ENCODE measurements around the gene CDK19. TPM values are rescaled to one million over a fixed set of nuclear protein-coding genes. Genes with fewer than 3 reads are reported as not detected.
"Not testable (repeated sequence)": the region's sequence is repeated elsewhere in the genome, so short reads cannot be mapped to it uniquely, and the experiment has no call there.

CDK19 gene
- total RNA-seq, 2 donors from 2014 or later: 17.1 to 17.7 TPM

GRCh38 chr6:110828396-110828795 is 13.1 kb upstream of the CDK19 start:
- ATAC-seq: no peak
- Mint-ChIP-seq H3K27me3 (no peaks in the 10 kb centered on the region), H3K27ac (no peak overlapping the region), H3K36me3 (ENCODE audit: low read depth) (no peaks in the 10 kb centered on the region), H3K4me1 (no peaks in the 10 kb centered on the region), H3K4me3 (no peak overlapping the region)
- no peak for DNase-seq
- H3K9me3 ChIP-seq (ENCODE audit: control insufficient read depth, low read length, poor library complexity, severe bottlenecking): no peaks in the 10 kb centered on the region

GRCh38 chr6:110826236-110827129 is 11.2 kb upstream of the CDK19 start:
- Mint-ChIP-seq H3K27ac (no peak overlapping the region), H3K36me3 (ENCODE audit: low read depth) (peaks cover 3% of the 10 kb centered on the region), H3K27me3 (peaks cover 5% of the 10 kb centered on the region), H3K4me1 (peaks cover 8% of the 10 kb centered on the region), H3K4me3 (no peak overlapping the region)
- H3K9me3 ChIP-seq (ENCODE audit: control insufficient read depth, low read length, poor library complexity, severe bottlenecking): no peaks in the 10 kb centered on the region
- no peak for DNase-seq
- no peak for ATAC-seq

GRCh38 chr6:110823146-110823545 is 7.9 kb upstream of the CDK19 start:
- peaks cover 9% of the 10 kb centered on the region for H3K4me1 Mint-ChIP-seq
- ATAC-seq: no peak
- H3K9me3 ChIP-seq (ENCODE audit: control insufficient read depth, low read length, poor library complexity, severe bottlenecking): no peaks in the 10 kb centered on the region
- H3K27me3 Mint-ChIP-seq: peaks cover 5% of the 10 kb centered on the region
- no peak overlapping the region for H3K27ac Mint-ChIP-seq
- DNase-seq: no peak
- no peak overlapping the region for H3K4me3 Mint-ChIP-seq
- peaks cover 3% of the 10 kb centered on the region for H3K36me3 Mint-ChIP-seq (ENCODE audit: low read depth)

- H3K4me3 Mint-ChIP-seq: no peak overlapping the region
- H3K4me1 Mint-ChIP-seq: peaks cover 12% of the 10 kb centered on the region
- H3K27me3 Mint-ChIP-seq: peaks cover 5% of the 10 kb centered on the region
- H3K9me3 ChIP-seq (ENCODE audit: control insufficient read depth, low read length, poor library complexity, severe bottlenecking): no peaks in the 10 kb centered on the region
- H3K36me3 Mint-ChIP-seq (ENCODE audit: low read depth): peaks cover 3% of the 10 kb centered on the region
- no peak overlapping the region for H3K27ac Mint-ChIP-seq
- ATAC-seq: no peak
- no peak for DNase-seq
These were observed 7.0 kb upstream of the CDK19 start for GRCh38 chr6:110822249-110822648.

- DNase-seq (no peak), ATAC-seq (no peak)
- peak overlapping the region; percentile 98 for H3K4me3 Mint-ChIP-seq
- H3K27me3 Mint-ChIP-seq: peaks cover under 1% of the 10 kb centered on the region
- H3K27ac Mint-ChIP-seq: peak overlapping the region; percentile 92
- H3K4me1 Mint-ChIP-seq: peaks cover 20% of the 10 kb centered on the region
- no peaks in the 10 kb centered on the region for H3K9me3 ChIP-seq (ENCODE audit: control insufficient read depth, low read length, poor library complexity, severe bottlenecking)
- peaks cover 3% of the 10 kb centered on the region for H3K36me3 Mint-ChIP-seq (ENCODE audit: low read depth)
These were observed 1.4 kb upstream of the CDK19 start for GRCh38 chr6:110816677-110817076.

GRCh38 chr6:110815015-110815410 is 256 bp downstream of the CDK19 start:
- Mint-ChIP-seq H3K4me3 (peak overlapping the region; percentile 98), H3K27me3 (no peaks in the 10 kb centered on the region), H3K36me3 (ENCODE audit: low read depth) (peaks cover 2% of the 10 kb centered on the region), H3K4me1 (peaks cover 19% of the 10 kb centered on the region), H3K27ac (peak overlapping the region; percentile 92)
- no peaks in the 10 kb centered on the region for H3K9me3 ChIP-seq (ENCODE audit: control insufficient read depth, low read length, poor library complexity, severe bottlenecking)
- DNase-seq (no peak), ATAC-seq (peak; percentile 4)

GRCh38 chr6:110814102-110815014 is 911 bp downstream of the CDK19 start:
- Mint-ChIP-seq H3K36me3 (ENCODE audit: low read depth) (peaks cover 2% of the 10 kb centered on the region), H3K27me3 (no peaks in the 10 kb centered on the region), H3K4me1 (peaks cover 19% of the 10 kb centered on the region), H3K4me3 (peak overlapping the region; percentile 98), H3K27ac (peak overlapping the region; percentile 92)
- no peaks in the 10 kb centered on the region for H3K9me3 ChIP-seq (ENCODE audit: control insufficient read depth, low read length, poor library complexity, severe bottlenecking)
- peak; percentile 31 to 44 (median 38) for DNase-seq
- no peak for ATAC-seq

GRCh38 chr6:110813338-110814101 is 1.7 kb downstream of the CDK19 start:
- H3K27ac Mint-ChIP-seq: peak overlapping the region; percentile 92
- ATAC-seq: no peak
- peaks cover 2% of the 10 kb centered on the region for H3K36me3 Mint-ChIP-seq (ENCODE audit: low read depth)
- H3K4me1 Mint-ChIP-seq: peaks cover 19% of the 10 kb centered on the region
- DNase-seq: no peak
- no peaks in the 10 kb centered on the region for H3K27me3 Mint-ChIP-seq
- H3K9me3 ChIP-seq (ENCODE audit: control insufficient read depth, low read length, poor library complexity, severe bottlenecking): no peaks in the 10 kb centered on the region
- peak overlapping the region; percentile 98 for H3K4me3 Mint-ChIP-seq

GRCh38 chr6:110812719-110813118 is 2.5 kb downstream of the CDK19 start:
- no peaks in the 10 kb centered on the region for H3K9me3 ChIP-seq (ENCODE audit: control insufficient read depth, low read length, poor library complexity, severe bottlenecking)
- Mint-ChIP-seq H3K4me3 (no peak overlapping the region), H3K27ac (no peak overlapping the region), H3K27me3 (no peaks in the 10 kb centered on the region), H3K4me1 (peaks cover 15% of the 10 kb centered on the region), H3K36me3 (ENCODE audit: low read depth) (peaks cover 2% of the 10 kb centered on the region)
- DNase-seq (no peak), ATAC-seq (no peak)

- H3K27me3 Mint-ChIP-seq: no peaks in the 10 kb centered on the region
- ATAC-seq (no peak), DNase-seq (no peak)
- no peak overlapping the region for H3K4me3 Mint-ChIP-seq
- no peaks in the 10 kb centered on the region for H3K9me3 ChIP-seq (ENCODE audit: control insufficient read depth, low read length, poor library complexity, severe bottlenecking)
- H3K4me1 Mint-ChIP-seq: peaks cover 10% of the 10 kb centered on the region
- H3K36me3 Mint-ChIP-seq (ENCODE audit: low read depth): peaks cover 2% of the 10 kb centered on the region
- H3K27ac Mint-ChIP-seq: no peak overlapping the region
These were observed 4.2 kb downstream of the CDK19 start for GRCh38 chr6:110810896-110811586.

GRCh38 chr6:110809792-110810191 is 5.5 kb downstream of the CDK19 start:
- H3K27ac Mint-ChIP-seq: no peak overlapping the region
- ATAC-seq: no peak
- H3K36me3 Mint-ChIP-seq (ENCODE audit: low read depth): no peaks in the 10 kb centered on the region

GRCh38 chr6:110802175-110802574 is 13.1 kb downstream of the CDK19 start:
- not testable (repeated sequence) for H3K36me3 Mint-ChIP-seq (ENCODE audit: low read depth); H3K4me3 Mint-ChIP-seq; ATAC-seq; H3K27ac Mint-ChIP-seq; H3K27me3 Mint-ChIP-seq; DNase-seq; H3K9me3 ChIP-seq (ENCODE audit: control insufficient read depth, low read length, poor library complexity, severe bottlenecking)
- H3K4me1 Mint-ChIP-seq: peaks cover 21% of the 10 kb centered on the region

More at GRCh38 chr6:110809792-110810191, 5.5 kb downstream of the CDK19 start:
- Mint-ChIP-seq H3K4me3 (no peak overlapping the region), H3K27me3 (no peaks in the 10 kb centered on the region), H3K4me1 (peaks cover 13% of the 10 kb centered on the region)
- no peak for DNase-seq
- no peaks in the 10 kb centered on the region for H3K9me3 ChIP-seq (ENCODE audit: control insufficient read depth, low read length, poor library complexity, severe bottlenecking)

Measured in T-helper 17 cell (primary cell).